GM19438 (cell line): ENCODE data around the gene HOXD10.

ENCODE experiments used
- ATAC-seq: cut with Tn5 transposase; IDR thresholded peaks from one replicate; pipeline ENCODE4 v1.9.1; 2021; ENCODE audit warnings: low read depth; ENCODE audit not compliant: unreplicated experiment

Gene HOXD10

GRCh38 chr2:176148751-176149421 lies 32.3 kb downstream of the HOXD10 start:
- ATAC-seq = no peak

- no peak for ATAC-seq
Measured at GRCh38 chr2:176149481-176149938, 32.9 kb downstream of the HOXD10 start.

GRCh38 chr2:176149939-176150583 lies 33.5 kb downstream of the HOXD10 start:
- no peak for ATAC-seq

- no peak for ATAC-seq
Measured at GRCh38 chr2:176150584-176151441, 34.2 kb downstream of the HOXD10 start.

GRCh38 chr2:176151442-176152287 lies 35.1 kb downstream of the HOXD10 start, which contains the start of gene HOXD4:
Gene HOXD4 (plus strand): TSS chr2:176151550. CDS start chr2:176151634, 84 bp downstream.
- no peak for ATAC-seq

- no peak for ATAC-seq
Measured at GRCh38 chr2:176152350-176153181, 36.0 kb downstream of the HOXD10 start.

GRCh38 chr2:176154576-176155252 lies 38.1 kb downstream of the HOXD10 start:
- no peak for ATAC-seq

- ATAC-seq = no peak
Measured at GRCh38 chr2:176155356-176156044, 38.9 kb downstream of the HOXD10 start.

GRCh38 chr2:176156301-176156806 lies 39.8 kb downstream of the HOXD10 start:
- no peak for ATAC-seq

GRCh38 chr2:176156807-176157498 lies 40.4 kb downstream of the HOXD10 start, which contains the start of gene HOXD3:
Gene HOXD3 (plus strand): TSS chr2:176157307. CDS start chr2:176169115, 11,808 bp downstream.
- ATAC-seq = no peak

- no peak for ATAC-seq
Measured at GRCh38 chr2:176157499-176158185, 41.1 kb downstream of the HOXD10 start.

- ATAC-seq = no peak
Measured at GRCh38 chr2:176158186-176158591, 41.6 kb downstream of the HOXD10 start.

GRCh38 chr2:176158855-176159662 lies 42.5 kb downstream of the HOXD10 start:
- no peak for ATAC-seq

GRCh38 chr2:176159663-176160250 lies 43.2 kb downstream of the HOXD10 start:
- no peak for ATAC-seq

GRCh38 chr2:176160251-176160985 lies 43.8 kb downstream of the HOXD10 start:
- no peak for ATAC-seq
